CD4-positive, alpha-beta T cell treated with Interleukin-4 for 1 hour (primary cell): ENCODE results near the gene CUBN.

Source experiments
- DNase-seq, 2 donors: peaks; one replicate each; pipeline ENCODE4 v3.0.0-alpha.2; 2020 to 2022

CUBN gene

GRCh38 chr10:16984242-16984641 is 145.4 kb downstream of the CUBN start:
- no peak for DNase-seq

DNA sequence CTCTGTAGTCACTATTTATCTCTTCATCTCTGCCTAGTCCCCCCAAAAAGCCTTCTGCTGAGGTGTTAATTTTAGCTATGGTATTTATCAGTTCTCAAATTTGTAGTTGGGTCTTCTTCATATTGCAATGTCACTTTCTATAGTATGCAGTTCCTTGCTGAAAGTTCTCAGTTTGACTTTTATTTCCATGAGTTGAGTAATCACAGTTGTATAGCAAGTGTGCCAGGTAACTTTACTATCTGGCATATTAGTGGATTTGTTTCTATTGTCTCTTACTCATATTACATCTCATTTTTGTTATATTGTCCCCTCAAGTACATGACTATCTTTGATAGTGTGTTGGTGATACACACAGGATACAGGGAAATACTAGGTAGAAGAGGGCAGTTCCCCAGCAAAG is 152.8 kb downstream of the CUBN start:
- DNase-seq, result no peak

GRCh38 chr10:16975188-16975587 is 154.4 kb downstream of the CUBN start:
- DNase-seq, result no peak

DNA sequence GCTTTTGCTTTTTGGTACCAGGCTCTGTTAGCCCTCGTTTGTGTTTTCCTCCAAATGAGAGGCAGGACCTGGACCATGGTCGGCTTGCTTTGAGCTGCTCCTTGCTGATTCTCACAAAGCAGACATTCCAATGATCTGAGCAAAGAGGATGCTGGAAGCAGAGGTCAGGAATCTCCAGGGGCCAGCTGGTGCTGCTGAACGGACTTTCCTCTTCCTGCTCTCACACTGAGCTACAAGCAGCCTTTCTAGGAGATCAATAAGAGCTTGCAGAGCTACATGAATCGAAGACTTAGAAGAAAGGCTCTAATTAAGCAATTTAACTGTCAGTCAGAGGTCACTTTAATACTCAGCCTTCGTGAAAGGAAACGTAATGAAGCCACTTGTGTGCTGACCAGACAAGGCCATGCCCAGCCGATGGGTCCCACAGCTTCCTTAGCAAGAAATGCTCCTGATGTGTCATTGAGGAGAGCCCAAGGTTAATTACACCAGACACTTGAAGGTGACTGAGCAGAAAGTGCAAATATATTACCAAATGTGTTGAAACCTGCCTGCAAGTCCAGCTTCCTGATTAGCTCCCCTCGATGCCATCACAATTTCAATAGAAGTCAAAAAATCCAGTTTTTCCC is 161.1 kb downstream of the CUBN start:
- peak in 1 of 2 donors; percentile 52 for DNase-seq

DNA sequence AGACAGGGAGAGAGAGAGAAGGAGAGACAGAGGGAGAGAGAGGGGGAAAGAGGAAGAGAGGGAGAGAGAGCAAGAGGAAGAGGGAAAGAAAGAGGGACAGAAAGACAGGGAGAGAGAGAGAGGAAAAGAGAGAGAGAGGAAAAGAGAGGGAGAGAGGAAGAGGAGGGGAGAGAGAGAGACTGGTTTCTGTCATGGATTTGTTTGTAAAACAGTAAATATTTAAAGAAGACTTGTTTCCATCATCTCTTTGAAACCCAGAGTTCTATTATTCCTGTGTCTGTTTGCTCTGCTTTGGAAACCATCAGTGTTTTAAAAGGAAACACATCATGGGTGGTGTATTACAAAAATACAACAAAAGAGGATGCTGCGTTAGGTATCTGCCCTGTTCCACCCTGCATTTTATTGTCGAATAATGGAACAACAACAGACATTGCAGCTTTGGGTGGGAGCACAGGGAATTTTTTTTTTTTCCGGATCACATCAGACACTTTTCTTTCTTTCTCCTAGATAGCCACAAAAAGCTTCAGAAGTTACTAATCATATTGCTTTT is 161.7 kb downstream of the CUBN start:
- no peak for DNase-seq

DNA sequence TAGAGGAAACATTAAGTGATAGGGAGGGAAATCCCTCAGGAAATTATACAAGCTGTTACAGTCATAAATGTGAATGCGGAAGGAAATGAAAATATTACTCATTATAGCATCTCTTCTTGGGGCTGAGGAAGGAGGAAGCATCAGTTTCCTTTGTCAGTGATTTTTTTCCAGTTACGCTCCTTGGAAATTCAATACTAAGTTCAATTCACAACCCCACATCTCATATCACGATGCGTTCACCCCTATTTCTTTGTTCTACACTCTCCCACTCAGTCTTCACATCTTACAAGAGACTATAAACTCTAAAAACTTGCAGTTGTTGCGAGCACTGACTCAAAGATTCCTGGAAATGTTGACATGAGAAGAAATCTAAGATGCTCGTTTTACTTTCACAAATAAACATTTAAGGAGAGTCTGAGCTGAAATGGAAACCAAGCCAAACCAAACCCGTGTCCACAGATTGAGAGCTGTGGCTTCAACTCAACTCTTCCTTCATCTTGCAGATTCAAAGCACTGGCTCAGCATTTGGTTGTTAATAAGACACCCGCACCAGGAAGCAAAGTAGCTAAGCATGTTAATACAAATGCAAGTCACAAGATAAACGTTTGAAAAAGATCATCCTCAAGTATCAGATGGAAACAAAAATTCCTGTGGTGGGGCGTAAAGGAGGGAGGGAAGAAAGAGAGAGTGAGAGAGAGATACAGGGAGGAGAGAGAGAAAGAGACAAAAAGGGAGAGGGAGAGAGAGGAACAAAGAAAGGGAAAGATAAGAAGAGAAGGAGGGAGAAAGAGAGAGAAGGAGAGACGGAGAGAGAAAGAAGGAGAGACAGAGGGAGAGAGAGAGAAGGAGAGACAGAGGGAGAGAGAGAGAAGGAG is 162.4 kb downstream of the CUBN start:
- DNase-seq, result no peak

- DNase-seq, result no peak
Measured at GRCh38 chr10:16965740-16966447, 163.7 kb downstream of the CUBN start.

DNA sequence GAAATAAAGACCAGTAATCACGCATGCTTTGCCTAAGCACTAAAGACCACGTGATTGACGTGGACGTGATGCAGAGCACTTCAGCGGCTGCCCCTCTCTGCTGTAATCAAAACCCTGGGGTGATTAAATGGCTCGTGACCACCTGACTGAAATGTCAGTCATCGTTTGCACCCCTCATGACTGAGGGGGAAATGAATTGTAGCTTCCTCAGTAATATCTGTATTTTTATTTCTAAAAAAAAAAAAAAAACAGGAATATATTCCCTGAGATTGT is 164.3 kb downstream of the CUBN start:
- no peak for DNase-seq

DNA sequence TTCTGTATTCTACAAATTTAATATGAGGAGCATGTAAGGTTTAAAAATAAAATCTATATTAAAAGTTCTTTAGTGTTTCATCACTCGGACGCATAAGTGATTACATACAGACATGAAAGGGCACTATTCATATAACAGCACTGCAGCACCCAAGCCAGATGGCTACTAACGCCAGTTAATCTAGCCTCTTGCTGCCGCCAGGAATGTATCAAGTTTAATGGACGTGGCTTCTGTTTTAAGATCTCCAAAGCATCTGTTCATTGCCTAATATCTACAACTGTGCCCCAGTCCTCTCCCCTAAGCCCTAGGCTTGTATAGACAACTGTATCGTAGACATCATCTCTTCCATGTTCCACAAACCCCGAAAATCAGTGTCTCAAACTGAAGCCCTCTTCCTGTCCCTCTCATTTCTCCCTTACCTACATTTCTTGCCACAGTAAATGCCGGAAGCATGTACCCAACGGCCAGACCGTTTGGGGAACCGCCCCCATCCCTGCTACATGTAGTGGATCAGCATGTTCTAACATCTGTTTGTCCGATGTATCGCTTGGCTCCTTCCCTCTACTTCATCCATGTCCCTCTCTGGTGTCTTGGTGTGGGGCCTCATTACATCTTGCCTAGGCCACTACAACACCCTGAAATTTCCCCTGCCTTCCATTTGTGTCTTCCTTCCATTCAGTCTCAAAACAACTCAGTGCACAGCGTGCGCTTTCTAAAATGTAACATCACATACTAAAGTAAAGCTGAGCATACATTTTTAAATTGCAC is 164.9 kb downstream of the CUBN start:
- no peak for DNase-seq

DNA sequence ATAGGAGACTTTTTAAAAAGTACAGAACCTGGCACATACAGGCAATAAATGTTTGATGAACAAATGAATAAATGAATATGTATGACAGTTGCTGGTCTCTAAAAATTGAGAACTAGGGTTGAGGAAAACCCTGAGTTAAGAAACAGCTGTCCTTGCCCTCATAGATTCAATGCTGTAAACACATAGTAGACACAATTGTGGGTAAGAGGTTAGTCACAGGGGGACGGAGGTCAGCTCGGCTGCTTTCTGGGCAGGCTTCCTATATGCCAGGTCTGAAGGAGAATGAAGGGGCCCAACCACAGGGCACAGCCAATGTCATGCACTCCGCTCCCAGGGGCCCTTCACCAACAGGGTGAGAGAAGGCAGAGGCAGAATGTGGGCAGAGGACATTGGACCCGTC is 169.1 kb downstream of the CUBN start:
- DNase-seq, result no peak

GRCh38 chr10:16957038-16957437 is 172.6 kb downstream of the CUBN start:
- DNase-seq, result no peak

- no peak for DNase-seq
Measured at GRCh38 chr10:16954280-16955030, 175.2 kb downstream of the CUBN start.

GRCh38 chr10:16953270-16953669 is 176.3 kb downstream of the CUBN start:
- no peak for DNase-seq

DNA sequence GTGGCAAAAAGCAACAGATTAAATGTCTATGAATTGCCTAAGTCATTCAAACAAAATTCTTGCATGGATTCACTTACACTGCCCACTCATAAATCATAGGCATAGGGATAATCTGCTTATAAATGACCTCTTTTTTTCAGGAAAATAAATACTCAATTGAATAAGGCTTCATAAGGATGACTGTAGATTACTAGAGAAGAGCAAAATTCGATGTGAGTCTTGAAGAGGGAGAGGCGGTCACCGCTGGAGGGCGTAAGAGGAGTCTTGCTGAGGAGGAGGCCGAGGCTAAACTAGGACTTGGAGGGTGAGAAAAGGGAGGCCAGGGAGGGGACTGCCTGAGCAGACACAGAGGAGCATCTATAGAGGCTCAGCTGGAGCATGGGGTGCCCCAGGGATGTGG is 177.0 kb downstream of the CUBN start:
- DNase-seq, result no peak

DNA sequence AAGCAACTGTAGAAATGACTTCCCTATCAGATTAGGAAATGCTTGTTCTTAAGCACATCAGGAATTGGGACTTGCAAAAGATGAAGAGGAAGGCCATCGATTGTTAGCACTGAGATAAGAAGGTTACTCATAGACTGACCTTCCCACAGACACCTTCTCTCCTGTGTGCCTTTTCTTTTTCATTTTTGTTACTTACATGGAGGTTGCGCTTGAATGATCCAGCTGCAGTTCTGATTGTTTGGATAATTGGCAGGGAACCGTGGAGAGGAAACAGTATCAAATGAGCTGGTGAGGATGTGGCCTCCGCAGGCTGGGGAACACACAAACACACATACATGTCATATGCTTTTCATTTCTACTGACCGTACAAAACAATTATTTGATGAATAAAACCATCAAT is 177.5 kb downstream of the CUBN start:
- DNase-seq, result no peak

DNA sequence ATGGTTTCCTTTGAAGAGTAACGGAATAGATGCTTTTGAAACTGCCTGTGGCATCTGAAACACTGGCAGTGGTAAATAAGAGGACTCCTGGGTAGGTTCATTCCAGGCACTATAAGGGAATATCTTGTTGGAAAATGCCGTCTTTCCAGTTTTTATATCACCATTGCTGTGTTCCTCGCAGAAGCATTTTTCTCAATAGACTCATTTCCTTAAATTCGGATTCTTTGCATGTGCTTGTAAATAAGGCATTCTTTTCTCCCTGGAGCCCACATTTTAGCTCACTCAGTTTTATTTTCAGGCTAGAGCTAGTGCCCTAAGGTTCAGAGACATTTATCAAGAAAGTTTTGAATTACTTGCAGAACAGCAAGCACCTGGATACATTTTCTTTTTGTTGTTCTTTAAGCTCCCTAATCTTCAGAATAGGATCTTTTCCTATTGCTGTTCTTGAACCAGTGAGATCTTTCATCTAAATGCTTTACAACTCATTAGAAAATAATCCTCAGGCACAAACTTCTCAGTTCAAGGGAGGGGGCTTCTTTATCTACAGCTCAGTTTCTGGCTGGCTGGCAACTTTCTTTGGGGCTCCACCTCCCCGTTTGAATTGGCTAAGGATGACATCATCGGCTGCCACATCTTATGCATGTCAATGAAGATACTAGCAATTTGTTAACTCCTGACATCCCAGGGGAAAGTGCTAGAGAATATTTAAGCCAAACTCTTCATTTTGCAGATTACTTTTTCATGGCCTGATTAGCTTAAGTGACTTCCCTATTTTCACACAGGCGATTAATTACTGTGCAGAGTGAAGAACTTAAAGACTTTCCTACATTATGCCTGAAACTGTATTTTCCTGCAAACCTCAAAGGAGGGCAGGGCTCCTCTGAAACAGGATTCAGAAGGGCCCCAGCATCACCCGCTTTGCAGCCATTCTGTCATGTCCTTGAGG is 178.7 kb downstream of the CUBN start:
- peak in 1 of 2 donors; percentile 9 for DNase-seq

DNA sequence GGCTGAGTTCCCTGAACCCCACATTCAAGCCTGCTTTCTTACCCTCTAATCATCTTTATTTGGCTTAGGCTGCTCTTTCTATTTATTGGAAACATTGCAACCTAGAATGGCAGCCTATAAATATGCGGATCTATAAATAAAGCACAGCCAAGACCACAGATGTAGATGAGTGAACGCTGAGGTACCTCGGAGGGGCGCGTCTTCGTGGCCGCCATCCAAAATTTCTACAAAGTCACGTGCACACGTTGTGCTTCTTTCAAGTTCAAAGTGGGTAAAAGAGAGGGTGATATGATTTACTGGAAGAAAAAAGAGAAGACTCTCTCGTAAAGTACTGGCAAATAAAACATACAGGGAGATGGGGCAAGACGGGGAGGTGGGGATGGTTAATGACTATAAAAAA is 179.8 kb downstream of the CUBN start:
- no peak for DNase-seq

DNA sequence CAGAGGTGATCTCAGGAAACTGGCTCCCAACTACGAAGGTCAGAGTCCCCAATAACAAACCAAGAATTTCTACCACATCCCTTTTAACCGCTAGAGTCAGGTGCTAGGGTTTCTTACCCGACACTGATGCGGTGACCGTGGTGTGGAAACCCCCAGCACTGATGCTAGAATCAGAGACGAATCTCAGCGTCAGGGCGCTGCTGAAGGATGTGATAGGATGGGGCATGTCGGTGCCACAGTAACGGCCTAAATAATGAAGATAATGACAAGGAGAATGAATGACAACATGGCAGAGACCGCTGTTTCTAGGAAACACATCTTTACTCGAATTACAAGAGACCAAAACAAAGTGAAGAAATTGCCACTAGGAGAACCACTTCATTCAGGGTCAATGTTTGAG is 181.2 kb downstream of the CUBN start:
- DNase-seq, result peak; percentile 53 to 68

GRCh38 chr10:16947069-16947468 is 182.5 kb downstream of the CUBN start:
- no peak for DNase-seq

DNA sequence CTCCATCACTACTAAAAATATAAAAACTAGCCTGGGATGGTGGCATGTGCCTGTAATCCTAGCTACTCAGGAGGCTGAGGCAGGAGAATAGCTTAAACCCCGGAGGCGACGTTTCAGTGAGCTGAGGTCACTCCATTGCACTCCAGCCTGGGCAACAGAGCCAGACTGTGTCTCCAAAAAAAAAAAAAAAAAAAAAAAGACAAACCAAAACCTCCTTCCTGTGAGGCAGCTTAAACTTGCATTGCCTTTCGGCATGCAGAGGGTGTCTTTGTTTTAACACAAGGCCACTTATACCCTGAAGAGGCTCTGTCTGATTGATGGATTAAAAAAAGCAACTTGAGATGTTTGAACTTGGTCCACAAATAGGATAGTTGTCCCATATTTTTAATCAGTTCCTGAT is 184.0 kb downstream of the CUBN start:
- DNase-seq, result no peak

DNA sequence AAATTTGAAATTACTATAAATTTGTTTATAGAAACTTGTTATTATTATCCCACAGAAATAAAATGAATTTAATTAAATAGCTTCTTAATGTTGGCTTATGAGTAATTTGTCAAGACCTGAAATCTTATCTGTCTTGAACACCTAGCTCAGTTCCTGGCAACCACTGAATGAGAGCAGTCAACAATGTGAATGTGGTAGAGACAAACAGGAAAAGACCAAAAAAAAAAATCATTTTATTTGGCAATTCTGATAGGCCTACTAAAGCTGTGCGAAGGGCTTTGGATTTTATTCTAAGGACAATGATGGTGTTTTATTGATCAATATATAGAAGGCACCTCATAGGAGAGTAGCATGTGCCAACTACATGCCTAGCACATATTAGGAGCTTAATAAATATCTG is 184.6 kb downstream of the CUBN start:
- no peak for DNase-seq
